GM12891 (cell line): ENCODE measurements around the gene SPAG5.

Experiments used
- PAX5 ChIP-seq: IDR thresholded peaks from 2 replicates; pipeline ENCODE4 v1.6.1; 2011; ENCODE audit warnings: low read length, moderate library complexity, mild to moderate bottlenecking; ENCODE audit not compliant: insufficient read depth, severe bottlenecking
- POLR2A ChIP-seq: IDR thresholded peaks from 2 replicates; pipeline ENCODE4 v1.6.1; 2011; ENCODE audit warnings: low read depth, low read length, control low read depth
- POLR2AphosphoS5 ChIP-seq: IDR thresholded peaks from 2 replicates; pipeline ENCODE4 v1.6.1; 2011; ENCODE audit warnings: low read depth, low read length, control low read depth
- TAF1 ChIP-seq: IDR thresholded peaks from 2 replicates; pipeline ENCODE4 v1.6.1; 2011; ENCODE audit warnings: low read depth, low read length, control low read depth

DNA sequence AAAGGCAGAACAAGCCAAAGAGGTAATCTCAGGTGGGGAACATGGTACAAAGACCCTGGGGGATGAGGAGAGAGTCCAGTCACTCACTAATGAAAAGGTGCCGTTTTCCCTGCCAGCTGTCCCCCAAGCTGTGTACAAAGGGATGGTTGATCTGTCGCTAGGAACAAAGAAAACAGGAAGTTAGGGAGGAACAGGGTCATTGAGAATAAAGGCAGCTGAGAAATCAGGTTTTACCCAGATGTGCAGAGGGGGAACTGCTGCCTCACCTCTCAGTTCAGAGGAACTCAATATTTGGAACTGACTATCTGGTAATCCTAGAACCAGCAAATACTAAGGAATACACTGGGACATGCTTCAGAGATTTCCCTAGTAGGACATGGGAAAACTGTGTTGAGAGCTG, 13.7 kb upstream of the SPAG5 start:
- no peak for TF ChIP-seq POLR2AphosphoS5
- TF ChIP-seq POLR2A: 0 out of 2 replicates have a peak, but pooled peaks have one; percentile 19
- TF ChIP-seq TAF1: no peak
- no peak for TF ChIP-seq PAX5
